COLO829 (cell line): Measurements from ENCODE around the gene TNIK.
A peak's percentile ranks its signal among the peaks of the same experiment; 100 is the strongest.
"Not testable (repeated sequence)": the region's sequence is repeated elsewhere in the genome, so short reads cannot be mapped to it uniquely, and the experiment has no call there.

Experiments
- DNase-seq: peaks from one replicate; pipeline ENCODE4 v3.0.0; 2012; ENCODE audit warnings: low spot score

The TNIK gene

DNA sequence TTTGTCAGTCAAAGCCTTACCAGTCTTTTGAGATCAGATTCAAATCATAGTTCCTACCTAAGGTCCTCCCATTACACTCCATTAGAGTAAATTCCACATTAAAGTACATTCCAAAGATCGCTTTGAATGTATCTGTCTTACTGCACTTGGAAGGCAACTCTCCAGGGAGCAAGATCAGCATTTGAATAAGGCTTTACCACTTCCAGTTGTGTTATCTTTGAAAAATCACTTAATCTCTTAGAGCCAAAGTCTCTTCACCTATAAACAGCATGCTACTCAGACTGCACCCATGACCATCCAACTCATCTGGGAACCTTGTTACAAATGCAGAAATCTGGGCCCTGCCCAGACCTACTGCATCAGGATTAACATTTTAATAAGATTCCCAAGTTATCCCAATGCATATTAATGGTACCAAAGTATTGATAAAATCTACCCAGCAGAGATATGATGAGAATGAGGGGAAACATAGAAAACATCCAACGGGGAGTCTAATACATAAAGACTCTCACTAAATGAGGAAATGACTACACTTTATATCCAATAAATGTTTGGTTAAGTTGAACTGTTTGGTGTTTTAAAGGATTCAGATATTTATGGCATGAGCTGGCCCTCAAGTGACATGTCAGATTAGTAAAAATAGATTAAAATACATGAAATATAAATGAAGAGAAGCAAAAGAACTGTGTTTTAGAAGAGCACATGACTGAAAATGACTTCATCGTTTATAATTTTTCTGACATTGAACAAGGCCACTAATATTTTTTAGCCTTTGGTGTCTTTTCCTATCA lies 75.9 kb downstream of the TNIK start:
- peak; percentile 21 for DNase-seq

DNA sequence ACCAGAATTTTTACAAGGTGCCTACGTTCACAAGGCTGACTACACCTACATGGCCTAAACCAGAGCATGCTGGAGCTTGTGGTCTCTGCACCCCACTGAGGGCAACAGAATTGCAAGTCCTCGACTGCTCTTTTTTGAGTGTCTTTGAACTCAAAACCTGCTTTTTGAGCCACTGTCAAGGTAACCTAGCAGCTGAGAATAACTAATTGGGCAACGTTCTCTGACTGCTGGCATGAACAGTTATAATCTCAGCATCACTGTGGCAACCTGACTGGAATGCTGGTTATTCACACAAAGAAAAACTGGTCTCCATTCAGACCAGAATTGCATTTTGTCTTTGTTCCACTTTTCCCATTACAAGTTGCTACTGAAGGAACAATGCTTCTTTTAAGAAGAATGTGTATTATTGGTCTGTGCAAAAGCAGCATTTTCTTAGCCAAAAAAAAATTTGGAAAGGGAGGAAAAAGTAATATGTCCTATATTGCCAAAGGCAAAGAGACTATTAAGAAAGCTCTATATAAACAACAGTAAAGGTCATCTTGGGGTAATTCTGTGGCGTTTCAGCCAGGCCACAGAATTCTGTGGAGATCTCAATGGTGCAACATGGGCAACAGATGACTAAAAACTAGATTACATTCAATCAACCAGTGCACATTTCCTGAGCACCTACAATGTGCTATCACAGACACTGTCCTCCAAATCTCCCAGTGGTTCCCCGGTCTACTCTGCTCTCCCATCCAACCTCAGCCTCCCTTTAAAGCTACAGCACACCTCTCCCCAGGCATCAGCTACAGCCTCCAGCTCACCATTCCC lies 76.8 kb downstream of the TNIK start:
- peak; percentile 85 for DNase-seq

DNA sequence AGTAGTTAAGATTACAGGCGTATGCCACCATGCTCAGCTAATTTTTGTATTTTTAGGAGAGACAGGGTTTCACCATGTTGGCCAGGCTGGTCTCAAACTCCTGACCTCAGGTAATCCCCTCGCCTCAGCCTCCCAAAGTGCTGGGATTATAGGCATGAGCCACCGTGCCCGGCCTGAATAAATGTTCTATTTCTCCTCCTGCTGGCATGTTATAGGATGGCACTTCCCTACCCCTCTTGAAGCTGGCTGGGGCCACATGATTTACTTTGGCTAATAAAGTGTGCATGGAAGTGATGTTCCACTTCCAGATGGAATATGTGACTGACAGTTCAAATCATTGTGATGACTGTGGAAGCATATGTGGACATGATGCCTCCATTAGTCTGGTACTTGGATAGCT lies 77.9 kb downstream of the TNIK start:
- not testable (repeated sequence) for DNase-seq

DNA sequence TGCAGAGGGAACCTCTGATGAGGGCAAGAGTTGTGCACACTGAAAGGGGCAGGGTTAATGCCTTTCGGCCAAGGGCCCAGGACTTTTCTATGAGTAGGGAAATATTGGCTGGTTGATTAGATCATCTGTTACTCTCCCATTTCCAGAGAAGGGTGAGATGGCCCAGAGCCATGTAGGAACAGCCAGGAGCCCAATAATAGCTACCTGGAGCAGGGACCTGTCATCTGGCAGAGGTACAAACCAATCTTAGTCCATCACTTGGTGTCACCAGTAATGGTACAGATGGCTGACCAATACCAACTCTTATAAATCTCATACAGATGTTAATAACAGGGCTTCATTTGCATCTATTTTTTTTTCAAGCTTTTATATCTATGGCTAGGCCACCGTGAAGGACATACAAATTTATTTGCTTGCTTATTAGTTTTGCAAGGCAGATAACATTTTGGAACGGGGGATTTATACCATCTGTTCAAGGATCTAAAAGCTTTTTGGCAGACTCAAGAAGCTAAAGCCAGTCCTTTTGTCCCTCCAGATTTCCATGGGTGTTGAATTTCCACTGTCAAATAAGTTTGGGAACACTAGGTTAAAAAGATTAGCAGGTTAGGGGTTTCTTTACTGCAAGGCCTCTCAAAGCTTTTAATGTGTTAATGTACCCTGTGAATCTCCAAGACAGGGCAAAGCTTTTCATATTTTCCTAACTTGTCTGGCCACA lies 79.3 kb downstream of the TNIK start:
- no peak for DNase-seq

DNA sequence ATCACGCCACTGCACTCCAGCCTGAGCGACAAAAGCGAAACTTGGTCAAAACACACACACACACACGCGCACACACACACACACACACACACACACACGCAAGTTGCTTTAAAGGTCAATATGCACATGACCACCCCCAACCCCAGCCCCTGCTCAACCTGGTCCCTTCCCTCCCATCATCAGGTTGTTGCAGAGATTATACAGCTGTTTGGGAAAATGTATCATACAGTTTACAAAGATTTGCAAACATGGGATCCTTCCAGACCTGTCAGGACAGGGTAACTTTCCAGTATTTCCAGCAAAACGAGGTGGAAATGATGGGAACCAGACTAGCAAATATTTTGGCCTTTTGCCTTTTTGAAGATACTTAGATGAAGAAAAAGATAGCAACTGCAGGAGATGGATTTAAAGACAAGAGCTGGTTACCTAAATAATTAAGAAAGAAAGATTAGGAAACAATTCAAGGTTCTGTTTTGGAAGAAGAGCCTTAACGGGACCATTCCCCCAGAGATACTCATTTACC lies 80.2 kb downstream of the TNIK start:
- no peak for DNase-seq

DNA sequence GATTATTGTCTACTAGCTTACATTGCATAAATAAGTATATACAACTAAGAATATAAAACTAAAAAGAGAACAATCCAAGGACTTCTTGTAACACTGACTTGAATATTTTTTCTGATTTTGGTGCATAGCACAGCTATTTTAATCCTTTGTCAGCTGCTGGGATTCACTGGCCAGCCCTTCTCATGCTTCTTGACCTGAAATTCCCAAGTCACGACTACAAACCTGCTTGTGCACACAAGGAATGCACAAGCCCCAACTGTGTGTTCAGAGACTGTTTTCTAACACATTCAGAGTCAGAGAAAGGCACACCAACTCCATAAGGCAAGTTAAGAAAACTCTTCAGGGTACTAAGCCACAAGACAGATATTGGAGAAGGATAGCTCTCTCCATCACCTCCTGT lies 80.9 kb downstream of the TNIK start:
- no peak for DNase-seq

DNA sequence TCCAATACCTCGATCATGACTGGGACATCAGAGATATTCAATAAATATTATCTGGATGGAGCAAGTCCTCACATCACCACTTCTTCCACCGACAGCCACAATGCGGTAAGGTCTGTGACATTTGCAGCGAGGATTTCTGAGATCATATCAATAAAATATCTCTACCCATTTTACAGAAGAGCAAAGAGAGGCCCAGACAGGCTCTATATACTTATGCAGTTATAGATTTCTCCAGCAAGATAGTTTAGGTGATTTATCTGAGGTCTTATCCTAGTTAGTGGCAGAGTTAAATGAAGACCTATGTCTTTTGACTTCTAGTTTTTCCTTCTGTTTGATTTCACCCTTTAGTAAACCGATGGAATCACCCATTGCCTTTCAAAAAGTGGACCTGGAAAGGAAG lies 81.6 kb downstream of the TNIK start:
- DNase-seq, result no peak

DNA sequence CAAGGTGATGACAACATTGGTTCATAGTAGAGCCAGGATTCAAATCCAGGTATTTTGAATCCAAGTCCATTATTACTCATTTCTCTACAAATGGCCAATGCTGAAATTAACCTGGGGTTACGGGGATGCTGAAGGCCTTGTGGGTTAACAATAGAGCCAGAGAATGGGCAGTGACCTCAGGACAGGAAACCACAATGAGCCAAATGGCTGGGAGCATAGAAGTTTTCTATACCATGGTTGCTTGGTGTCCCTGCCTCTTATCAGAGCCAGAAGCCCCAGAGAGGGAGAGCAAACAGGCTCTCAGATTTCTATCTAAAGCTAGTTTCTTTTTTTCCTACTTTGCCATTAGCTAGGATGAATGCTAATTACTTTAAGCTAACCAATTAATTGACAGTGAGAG lies 82.3 kb downstream of the TNIK start:
- no peak for DNase-seq

DNA sequence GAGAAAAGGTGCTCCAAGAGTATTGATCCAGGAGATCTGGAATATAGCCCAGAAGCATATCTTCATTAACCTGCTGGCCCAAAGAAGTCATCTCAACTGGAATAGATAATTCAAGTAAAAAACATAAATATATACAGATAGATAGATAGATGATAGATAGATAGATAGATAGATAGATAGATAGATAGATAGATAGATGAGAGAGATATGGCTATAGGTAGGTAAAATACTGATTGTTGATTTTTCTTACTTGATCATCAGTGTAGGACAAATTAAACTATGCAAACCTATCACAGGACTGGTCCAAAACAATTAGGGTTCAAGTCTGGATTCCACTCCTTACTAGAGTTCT lies 83.6 kb downstream of the TNIK start:
- no peak for DNase-seq

DNA sequence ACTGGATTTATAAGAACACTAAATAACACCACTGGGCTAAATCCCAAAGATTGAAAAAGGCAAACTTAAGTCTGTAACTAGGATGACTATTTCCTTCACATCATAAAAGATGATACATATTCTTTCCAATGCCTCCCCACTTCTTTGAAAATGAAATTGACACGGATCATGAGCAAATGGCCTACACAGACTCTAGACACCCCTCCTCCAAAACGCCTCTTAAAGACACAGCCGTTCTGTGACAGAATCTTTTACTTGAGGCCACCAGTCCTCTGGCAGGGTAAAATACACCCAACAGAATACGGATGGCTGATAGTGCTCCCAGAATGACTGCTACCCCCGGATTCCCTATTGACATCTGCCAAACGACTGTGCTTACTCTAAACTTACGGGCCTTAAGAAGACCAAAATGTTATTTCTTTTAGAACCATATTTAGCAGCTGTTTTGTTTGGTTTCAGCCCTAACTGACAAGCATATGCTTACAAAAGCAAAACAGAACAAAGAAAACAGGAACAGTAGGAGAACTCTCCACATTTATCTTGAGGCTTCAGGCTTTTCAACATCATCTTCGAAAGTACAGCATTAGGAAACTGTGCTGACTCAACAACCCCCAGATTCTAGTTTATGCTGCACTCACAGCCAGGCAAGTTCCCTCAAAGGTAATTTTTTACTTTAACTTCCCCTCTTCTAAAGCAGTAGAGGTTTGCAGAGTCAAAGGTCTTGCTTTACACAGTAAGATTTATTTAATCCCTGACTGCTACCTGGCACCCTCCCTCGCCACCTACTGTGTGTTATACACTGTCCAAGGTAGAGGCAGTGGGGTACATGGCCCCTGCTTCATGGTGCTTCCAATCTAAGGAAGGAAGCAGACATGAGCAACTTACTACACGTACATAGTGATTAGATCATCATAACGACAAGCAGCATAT lies 84.3 kb downstream of the TNIK start:
- DNase-seq, result no peak

DNA sequence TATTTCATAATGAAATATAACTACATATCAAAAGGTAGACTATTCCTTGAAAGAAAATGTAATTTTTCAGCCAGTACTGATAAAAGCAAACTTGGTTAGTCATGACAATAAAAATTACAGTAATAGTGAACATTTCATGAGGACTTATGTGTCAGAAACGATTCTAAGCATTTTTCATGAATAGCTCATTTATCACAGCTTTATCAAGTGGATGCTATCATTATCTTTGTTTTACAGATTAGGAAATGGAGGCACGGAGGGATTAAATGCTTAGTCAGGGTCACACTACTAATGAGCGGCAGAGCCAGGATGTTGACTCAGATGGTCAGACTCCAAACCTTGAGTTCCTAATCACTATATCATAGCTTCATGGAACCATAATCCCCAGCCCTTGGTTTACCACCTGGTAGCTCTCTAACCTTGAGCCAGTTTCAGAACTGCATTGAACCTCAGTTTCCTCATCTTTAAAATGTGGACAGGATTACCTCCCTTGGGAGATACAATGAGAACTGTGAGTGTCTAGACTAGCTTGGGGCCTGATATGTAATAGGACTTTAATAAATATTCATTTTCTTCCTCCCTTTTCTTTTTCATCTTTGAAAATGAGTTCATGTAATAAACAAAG lies 85.4 kb downstream of the TNIK start:
- no peak for DNase-seq

DNA sequence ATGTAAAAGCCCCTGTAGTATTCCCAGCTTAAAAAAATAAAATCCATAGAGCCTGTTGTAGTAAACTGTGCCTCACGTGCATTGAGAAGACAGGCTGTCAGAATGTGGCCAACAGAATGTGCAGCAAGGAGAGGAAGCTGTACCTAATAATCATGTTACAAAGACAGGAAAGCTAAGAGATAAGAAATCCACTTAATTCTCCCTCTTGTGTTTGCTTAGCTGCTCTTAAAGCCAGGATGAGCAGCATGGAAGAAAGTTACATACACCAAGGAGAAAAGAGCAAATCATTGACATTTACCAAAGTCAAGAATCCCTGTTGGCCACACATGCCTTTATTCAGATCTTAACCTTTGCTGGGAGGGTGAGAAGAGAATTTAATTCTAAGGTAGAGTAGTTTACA lies 85.9 kb downstream of the TNIK start:
- DNase-seq, result no peak

DNA sequence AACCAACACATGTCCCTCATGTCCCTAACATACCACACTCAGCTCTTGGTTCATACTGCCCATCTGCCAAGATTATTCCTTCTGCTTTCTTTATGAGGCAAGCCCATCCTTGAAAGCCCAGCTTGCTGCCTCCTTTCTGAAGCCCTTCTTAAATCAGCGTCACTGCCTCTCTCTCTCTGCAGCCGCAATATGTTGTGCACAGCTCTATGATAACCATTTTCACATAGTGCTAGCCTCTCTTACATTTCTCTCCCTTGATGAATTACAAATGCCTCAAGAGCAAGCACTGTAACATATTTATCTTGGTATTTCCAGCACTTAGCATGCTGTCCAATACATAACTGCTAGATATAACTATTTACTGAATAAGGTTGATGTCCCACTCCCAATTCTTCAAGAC lies 86.5 kb downstream of the TNIK start:
- DNase-seq, result no peak

DNA sequence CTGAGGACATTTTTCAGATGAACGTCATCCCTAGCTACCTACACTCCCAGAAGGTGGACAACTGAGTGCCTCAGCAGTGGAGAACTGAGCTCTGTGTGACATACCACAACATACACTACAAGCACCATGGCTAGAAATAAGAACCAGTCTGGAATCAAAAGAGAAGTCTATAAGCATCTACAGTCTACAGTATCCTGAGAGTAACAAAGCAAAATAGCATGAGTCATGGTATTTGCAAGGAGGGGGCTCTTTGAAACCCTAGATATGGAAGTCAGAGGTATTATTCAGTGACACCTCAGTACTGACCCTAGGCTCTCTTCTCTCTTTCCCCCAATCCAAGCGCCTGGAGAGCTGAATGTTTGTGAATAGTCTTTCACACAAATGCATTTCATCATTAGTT lies 87.5 kb downstream of the TNIK start:
- DNase-seq, result no peak

DNA sequence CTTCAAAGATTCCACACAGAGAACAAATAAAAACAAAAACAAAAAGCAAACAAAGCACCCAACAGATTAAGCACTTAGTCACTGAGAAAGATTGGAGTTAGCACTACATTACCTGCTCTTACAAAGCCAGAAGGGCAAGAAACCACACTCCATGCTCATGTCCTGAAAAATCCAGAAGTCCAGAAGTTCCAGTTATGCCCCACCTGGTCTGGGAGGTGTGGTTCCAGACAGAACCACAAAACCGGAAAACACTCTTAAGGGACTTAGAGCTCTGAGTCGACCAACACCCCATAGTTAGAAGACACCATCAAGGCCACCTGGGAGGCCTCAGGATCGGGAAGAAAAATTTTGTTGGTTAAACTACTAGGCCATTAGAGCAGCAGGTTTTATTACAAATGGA lies 88.9 kb downstream of the TNIK start:
- no peak for DNase-seq

DNA sequence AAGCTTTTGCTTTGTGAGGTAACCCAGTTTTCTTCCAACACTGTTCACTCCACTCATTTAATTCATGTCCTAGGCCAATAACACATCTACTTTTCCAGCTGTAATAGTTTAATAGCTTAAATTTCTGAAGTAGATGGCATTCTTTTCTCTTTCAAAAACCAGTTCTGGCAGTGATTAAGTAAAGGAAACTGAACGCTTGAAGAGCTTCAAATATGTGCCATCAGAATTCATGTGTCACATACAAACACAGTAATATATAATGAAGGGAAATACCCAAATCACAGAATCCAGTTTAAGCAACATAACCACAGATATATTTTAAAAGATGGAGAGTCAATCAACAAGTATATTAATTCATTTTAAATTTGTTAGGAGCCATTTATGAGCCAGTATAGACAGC lies 91.0 kb downstream of the TNIK start:
- no peak for DNase-seq

DNA sequence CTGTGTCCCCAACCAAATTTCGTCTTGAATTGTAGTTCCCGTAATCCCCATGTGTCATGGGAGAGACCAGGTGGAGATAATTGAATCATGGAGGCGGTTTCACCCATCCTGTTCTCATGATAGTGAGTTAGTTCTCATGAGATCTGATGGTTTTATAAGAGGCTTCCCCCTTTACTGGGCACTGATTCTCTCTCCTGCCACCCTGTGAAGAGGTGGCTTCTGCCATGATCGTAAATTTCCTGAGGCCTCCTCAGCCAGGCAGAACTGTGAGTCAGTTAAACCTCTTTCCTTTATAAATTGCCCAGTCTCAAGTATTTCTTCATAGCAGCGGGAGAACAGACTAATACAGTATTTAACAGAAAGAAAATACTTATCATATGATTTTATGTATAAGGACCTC lies 93.5 kb downstream of the TNIK start:
- DNase-seq, result not testable (repeated sequence)

DNA sequence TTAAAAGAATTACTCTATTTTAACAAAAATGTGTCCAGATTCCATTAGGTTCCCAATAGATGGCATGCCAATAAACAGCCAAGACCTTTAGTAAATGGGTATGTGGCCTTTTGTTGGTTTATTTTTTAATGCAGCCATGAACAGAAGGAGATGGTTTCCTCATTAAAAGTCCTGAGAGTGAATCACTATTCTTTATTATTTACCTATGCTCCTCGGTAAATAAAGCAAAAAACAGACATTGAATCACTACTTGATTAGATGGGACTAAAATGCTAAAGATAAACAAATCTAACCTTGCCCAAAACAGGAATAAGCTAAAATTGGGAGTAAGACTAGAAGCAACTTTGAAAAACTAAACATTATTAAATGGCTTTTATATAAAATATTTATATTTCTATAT lies 94.2 kb downstream of the TNIK start:
- DNase-seq, result no peak

DNA sequence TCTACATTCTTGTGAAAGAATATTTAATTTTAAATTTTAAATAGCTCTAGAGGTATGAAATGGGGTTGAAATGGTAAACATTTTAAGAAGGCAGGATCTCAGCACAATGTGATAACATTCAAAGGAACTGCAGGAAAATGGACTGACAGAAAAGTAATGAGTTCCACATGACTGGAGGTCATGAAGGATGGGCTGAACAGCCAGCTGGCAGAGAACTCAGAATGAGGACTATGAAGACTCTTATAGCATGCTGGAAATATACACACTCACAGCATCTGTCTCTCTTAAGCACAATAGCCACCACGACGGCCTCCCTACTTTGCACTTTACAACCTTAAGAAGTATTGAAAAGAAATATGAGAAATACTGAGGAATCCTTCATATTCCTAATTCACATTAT lies 94.7 kb downstream of the TNIK start:
- no peak for DNase-seq

DNA sequence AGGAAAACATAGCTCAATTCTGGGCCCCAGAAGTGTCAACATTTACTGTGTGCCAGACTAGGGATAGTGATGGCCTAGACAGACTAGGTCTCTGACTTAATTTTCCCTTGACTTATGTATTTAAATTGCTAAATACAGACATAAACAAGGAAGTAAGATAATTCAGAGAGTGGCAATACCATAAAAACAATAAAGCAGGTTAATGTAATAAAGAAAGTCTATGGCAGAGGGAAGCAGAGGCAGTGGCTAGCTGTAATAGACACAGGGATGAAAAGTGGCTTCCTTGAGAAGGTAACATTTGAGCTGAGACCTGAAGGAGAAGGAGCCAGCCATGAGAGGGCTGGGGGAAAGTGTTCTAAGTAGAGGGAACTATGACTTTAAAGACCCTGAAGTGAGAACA lies 95.7 kb downstream of the TNIK start:
- DNase-seq, result no peak

DNA sequence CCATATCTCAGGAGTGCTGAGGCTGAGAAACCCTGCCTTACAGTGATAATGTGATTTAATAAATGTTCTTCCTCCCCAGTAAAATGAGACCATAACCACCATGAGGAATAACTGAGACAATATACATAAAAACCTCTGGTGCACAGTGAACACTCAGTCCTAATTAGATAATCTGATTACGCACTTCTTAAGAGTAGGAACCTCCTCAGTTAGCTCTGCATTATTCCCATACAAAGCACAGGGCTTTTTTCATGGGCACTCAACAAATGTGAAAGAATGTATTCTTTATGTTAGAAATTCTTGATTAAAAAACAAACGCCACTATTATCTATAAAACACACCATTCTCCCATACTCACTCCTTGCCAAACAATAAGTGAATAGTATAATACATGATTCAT lies 97.0 kb downstream of the TNIK start:
- peak; percentile 71 for DNase-seq
